ENCODE measurements around the gene DESI2.

DNA sequence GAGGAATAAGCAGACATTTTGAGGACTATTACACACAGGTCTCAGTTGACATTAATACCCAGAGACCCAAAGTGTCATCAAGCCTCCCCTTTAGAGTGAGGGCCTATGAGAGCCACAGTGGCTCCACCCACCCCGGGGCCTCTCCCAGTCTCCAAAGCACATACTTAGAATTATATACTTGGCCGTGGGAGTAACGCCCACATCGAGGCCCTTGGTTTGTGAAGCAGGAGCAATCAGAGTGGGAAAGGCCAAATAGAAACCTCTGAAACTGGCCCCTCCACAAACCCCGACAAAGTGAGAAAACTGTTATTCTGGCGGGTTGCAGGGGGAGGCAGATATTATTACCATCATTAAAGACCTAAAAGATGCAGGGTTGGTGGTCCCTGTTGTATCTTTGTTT is 7.0 kb upstream of the DESI2 start:
- TF ChIP-seq, protein P1, sequence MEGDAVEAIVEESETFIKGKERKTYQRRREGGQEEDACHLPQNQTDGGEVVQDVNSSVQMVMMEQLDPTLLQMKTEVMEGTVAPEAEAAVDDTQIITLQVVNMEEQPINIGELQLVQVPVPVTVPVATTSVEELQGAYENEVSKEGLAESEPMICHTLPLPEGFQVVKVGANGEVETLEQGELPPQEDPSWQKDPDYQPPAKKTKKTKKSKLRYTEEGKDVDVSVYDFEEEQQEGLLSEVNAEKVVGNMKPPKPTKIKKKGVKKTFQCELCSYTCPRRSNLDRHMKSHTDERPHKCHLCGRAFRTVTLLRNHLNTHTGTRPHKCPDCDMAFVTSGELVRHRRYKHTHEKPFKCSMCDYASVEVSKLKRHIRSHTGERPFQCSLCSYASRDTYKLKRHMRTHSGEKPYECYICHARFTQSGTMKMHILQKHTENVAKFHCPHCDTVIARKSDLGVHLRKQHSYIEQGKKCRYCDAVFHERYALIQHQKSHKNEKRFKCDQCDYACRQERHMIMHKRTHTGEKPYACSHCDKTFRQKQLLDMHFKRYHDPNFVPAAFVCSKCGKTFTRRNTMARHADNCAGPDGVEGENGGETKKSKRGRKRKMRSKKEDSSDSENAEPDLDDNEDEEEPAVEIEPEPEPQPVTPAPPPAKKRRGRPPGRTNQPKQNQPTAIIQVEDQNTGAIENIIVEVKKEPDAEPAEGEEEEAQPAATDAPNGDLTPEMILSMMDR (IDR thresholded peaks at IDR 0.05; ENCODE audit: poor library complexity) = no peak
- TF ChIP-seq EZH2 (IDR thresholded peaks at IDR 0.05; ENCODE audit: borderline replicate concordance) (no peak), EZH2phosphoT487 (IDR thresholded peaks at IDR 0.05; ENCODE audit: low read depth, severe bottlenecking, unreplicated experiment) (no peak)

Data from hepatocyte (in vitro differentiated cells).